IMR-90 (cell line): ENCODE results near the gene PTPRN2. TPM values are rescaled to one million over a fixed set of nuclear protein-coding genes. Genes with fewer than 3 reads are reported as not detected.

Experiments used
- ATAC-seq: fragments of 200-7000 bp; cut with Tn5 transposase; 2 replicates; pipeline ENCODE4 v1.9.1; 2020; ENCODE audit warnings: low read depth, mild to moderate bottlenecking, moderate library complexity
- BruUV-seq: library from RNA; stranded (reverse); fragments of 400-500 nt; replicated peaks from 2 replicates; lab custom pipeline; 2021; lab: Mats Ljungman, UMichigan
- CTCF ChIA-PET: fragments of 300-600 bp; formaldehyde crosslinking; extraction: SDS; loops from one replicate; lab custom pipeline; 2021; ENCODE audit warnings: antibody characterized with exemption; lab: Yijun Ruan, JAX
- POLR2A ChIA-PET: fragments of 300-600 bp; sonication (Branson Sonifier 250); formaldehyde crosslinking; loops from one replicate; lab custom pipeline; 2022; ENCODE audit warnings: antibody characterized with exemption; ENCODE audit not compliant: unreplicated experiment; lab: Charles Lee
- DNase-seq: peaks from one replicate; pipeline ENCODE4 v3.0.0; 2013
- H2AFZ ChIP-seq: replicated peaks from 2 replicates; pipeline ENCODE3; 2013; ENCODE audit warnings: low read length, mild to moderate bottlenecking; ENCODE audit not compliant: poor library complexity
- H2AK5ac ChIP-seq: 2 replicates; pipeline ENCODE4 v1.6.1; 2013; ENCODE audit warnings: low read depth, low read length, inconsistent platforms
- H2AK9ac ChIP-seq: replicated peaks from 2 replicates; pipeline ENCODE3; 2013; ENCODE audit warnings: mild to moderate bottlenecking, low read depth, low read length, moderate library complexity; ENCODE audit not compliant: poor library complexity
- H2BK120ac ChIP-seq: 2 replicates; pipeline ENCODE4 v1.6.1; 2013; ENCODE audit warnings: low read depth, low read length, inconsistent platforms
- H2BK15ac ChIP-seq: 3 replicates; pipeline ENCODE4 v1.6.1; 2013; ENCODE audit warnings: low read depth, low read length, inconsistent platforms
- H2BK20ac ChIP-seq: 2 replicates; pipeline ENCODE4 v1.6.1; 2013; ENCODE audit warnings: low read depth, mild to moderate bottlenecking, inconsistent platforms, low read length, moderate library complexity
- H2BK5ac ChIP-seq: 2 replicates; pipeline ENCODE4 v1.6.1; 2013; ENCODE audit warnings: mild to moderate bottlenecking, low read depth, low read length, inconsistent platforms; ENCODE audit not compliant: poor library complexity, severe bottlenecking
- H3K14ac ChIP-seq: replicated peaks from 2 replicates; pipeline ENCODE4 v1.6.1; 2013; ENCODE audit warnings: low read depth, low read length, inconsistent platforms
- H3K18ac ChIP-seq: 2 replicates; pipeline ENCODE4 v1.6.1; 2013; ENCODE audit warnings: low read depth, low read length, control low read depth
- H3K23ac ChIP-seq: 2 replicates; pipeline ENCODE4 v1.6.1; 2013; ENCODE audit warnings: low read depth, low read length, inconsistent platforms
- H3K27ac ChIP-seq: 2 replicates; pipeline ENCODE4 v1.5.1; 2013; ENCODE audit warnings: mild to moderate bottlenecking, control low read depth, low read length; ENCODE audit not compliant: insufficient read depth
- H3K27me3 ChIP-seq: 2 replicates; pipeline ENCODE4 v1.6.1; 2013; ENCODE audit warnings: low read length; ENCODE audit not compliant: control insufficient read depth, insufficient read depth
- H3K36me3 ChIP-seq: 2 replicates; pipeline ENCODE4 v1.6.1; 2013; ENCODE audit warnings: low read length, mixed read lengths; ENCODE audit not compliant: control insufficient read depth, insufficient read depth
- H3K4ac ChIP-seq: 2 replicates; pipeline ENCODE4 v1.6.1; 2013; ENCODE audit warnings: low read depth, low read length, inconsistent platforms
- H3K4me1 ChIP-seq: 2 replicates; pipeline ENCODE4 v1.6.1; 2013; ENCODE audit warnings: low read length, mixed read lengths; ENCODE audit not compliant: control insufficient read depth, insufficient read depth
- H3K4me2 ChIP-seq: 2 replicates; pipeline ENCODE4 v1.6.1; 2013; ENCODE audit warnings: low read depth, mild to moderate bottlenecking, control low read depth, low read length, moderate library complexity
- H3K4me3 ChIP-seq: 2 replicates; pipeline ENCODE4 v1.5.1; 2013; ENCODE audit warnings: low read depth, mild to moderate bottlenecking, control low read depth, low read length, moderate library complexity; ENCODE audit not compliant: insufficient read depth
- H3K56ac ChIP-seq: 2 replicates; pipeline ENCODE4 v1.6.1; 2013; ENCODE audit warnings: low read length, inconsistent platforms; ENCODE audit not compliant: insufficient read depth; ENCODE audit errors: extremely low read depth
- H3K79me1 ChIP-seq, 2 experiments: 2 replicates each; pipeline ENCODE4 v1.6.1; 2013; ENCODE audit warnings: low read length in 2 of 2, inconsistent platforms in 1 of 2, low read depth in 1 of 2
- H3K9ac ChIP-seq: 2 replicates; pipeline ENCODE4 v1.6.1; 2013; ENCODE audit warnings: low read depth, low read length, control low read depth
- H3K9me1 ChIP-seq: 2 replicates; pipeline ENCODE4 v1.6.1; 2013; ENCODE audit warnings: low read length, inconsistent platforms; ENCODE audit not compliant: insufficient read depth
- H3K9me3 ChIP-seq: 2 replicates; pipeline ENCODE4 v1.6.1; 2013; ENCODE audit warnings: low read length; ENCODE audit not compliant: control insufficient read depth, insufficient read depth
- H4K20me1 ChIP-seq: 2 replicates; pipeline ENCODE4 v1.6.1; 2013; ENCODE audit warnings: low read length, inconsistent platforms; ENCODE audit not compliant: insufficient read depth
- H4K5ac ChIP-seq: 2 replicates; pipeline ENCODE4 v1.6.1; 2013; ENCODE audit warnings: mild to moderate bottlenecking, low read depth, low read length, control low read depth
- H4K8ac ChIP-seq, 2 experiments: 2 replicates each; pipeline ENCODE4 v1.6.1; 2013; ENCODE audit warnings: low read depth in 2 of 2, low read length in 2 of 2, control low read depth in 1 of 2, inconsistent platforms in 1 of 2
- H4K91ac ChIP-seq: 2 replicates; pipeline ENCODE4 v1.6.1; 2013; ENCODE audit warnings: low read depth, low read length, inconsistent platforms; ENCODE audit not compliant: insufficient read depth
- CHD1 ChIP-seq: IDR thresholded peaks from 2 replicates; pipeline ENCODE4 v1.6.1; 2012; ENCODE audit warnings: low read depth, low read length, improper control_type of control experiment
- FOS ChIP-seq: fragments of 150-350 bp; IDR thresholded peaks from 2 replicates; pipeline ENCODE4 v1.6.1; 2016; ENCODE audit warnings: low read depth, low read length
- MAZ ChIP-seq: IDR thresholded peaks from 2 replicates; pipeline ENCODE4 v1.6.1; 2012; ENCODE audit warnings: low read depth, mild to moderate bottlenecking, low read length, improper control_type of control experiment, moderate library complexity, borderline replicate concordance
- MXI1 ChIP-seq: IDR thresholded peaks from 2 replicates; pipeline ENCODE4 v1.6.1; 2012; ENCODE audit warnings: low read depth, mild to moderate bottlenecking, low read length, moderate library complexity, borderline replicate concordance
- POLR2A ChIP-seq: IDR thresholded peaks from 2 replicates; pipeline ENCODE4 v1.6.1; 2012; ENCODE audit warnings: mild to moderate bottlenecking, low read depth, low read length
- RCOR1 ChIP-seq: IDR thresholded peaks from 2 replicates; pipeline ENCODE4 v1.6.1; 2012; ENCODE audit warnings: mild to moderate bottlenecking, low read length, improper control_type of control experiment; ENCODE audit not compliant: insufficient replicate concordance
- WGBS, 2 experiments: methylation state at CpG; one replicate each; pipeline versions ENCODE4 v1.1.5 to v1.1.7; 2013; ENCODE audit warnings: missing lambda C conversion rate in 2 of 2; ENCODE audit not compliant: insufficient read length in 1 of 2; ENCODE audit errors: extremely low coverage in 2 of 2; 5-methylcytosine and 5-hydroxymethylcytosine counted together
- dilution Hi-C: fragments of 300-500 bp; cut with HindIII; formaldehyde crosslinking; loops from one replicate; pipeline ENCODE4 v1.14.3; 2018; ENCODE audit warnings: low sequenced_read_pairs; ENCODE audit not compliant: unreplicated experiment
- in situ Hi-C: fragments of 300-500 bp; cut with MboI; formaldehyde crosslinking; loops from 3 replicates; pipeline ENCODE4 v1.14.3; 2019; ENCODE audit warnings: low sequenced_read_pairs, inconsistent platforms, mixed read lengths
- intact Hi-C: fragments of 100-400 bp; cut with micrococcal nuclease; formaldehyde crosslinking; loops from 2 replicates; pipeline ENCODE4 v1.10.0; 2022
- polyA plus RNA-seq, 3 experiments: library from polyadenylated mRNA; depleted of rRNA; stranded (reverse); fragments of >200 nt; gene quantifications; 2 replicates each; pipeline ENCODE4 v1.2.3, GENCODE V29; 2012; ENCODE audit warnings: low replicate concordance in 1 of 3
- total RNA-seq: library from RNA; depleted of rRNA; stranded (reverse); fragments of >200 nt; gene quantifications from 2 replicates; pipeline ENCODE4 v1.2.3, GENCODE V29; 2012

The PTPRN2 gene
- total and polyA plus RNA-seq, 2 of the 4 experiments (the other 2 are of a cell fraction) = 0.03 TPM; not detected in 1

- BruUV-seq = no TSS peak
- H3K4me2 ChIP-seq = no peak overlapping the region
- no peaks in the 10 kb centered on the region for H3K36me3 ChIP-seq
- H2AK5ac ChIP-seq = no peak overlapping the region
- H2AFZ ChIP-seq = no peak overlapping the region
- no peak overlapping the region for H2BK5ac ChIP-seq
- ChIA-PET CTCF (no interaction called here), POLR2A (no interaction called here)
- in situ Hi-C loops = no loop called here
- no peak overlapping the region for H2BK20ac ChIP-seq
- no peak overlapping the region for H3K23ac ChIP-seq
- no peaks in the 10 kb centered on the region for H3K9me1 ChIP-seq
- no peak overlapping the region for H4K8ac ChIP-seq
- H3K18ac ChIP-seq = no peak overlapping the region
- no peak overlapping the region for H2AK9ac ChIP-seq
- H3K56ac ChIP-seq = no peak overlapping the region
- no peak for TF ChIP-seq RCOR1
- TF ChIP-seq CHD1 = no peak
- no peak for TF ChIP-seq MAZ
- TF ChIP-seq FOS = no peak
- TF ChIP-seq POLR2A = no peak
- TF ChIP-seq MXI1 = no peak
- no peak overlapping the region for H3K14ac ChIP-seq
- no peak overlapping the region for H4K91ac ChIP-seq
- no peaks in the 10 kb centered on the region for H3K27me3 ChIP-seq
- H2BK120ac ChIP-seq = no peak overlapping the region
- H2BK15ac ChIP-seq = no peak overlapping the region
- no peaks in the 10 kb centered on the region for H3K4me1 ChIP-seq
- H3K4ac ChIP-seq = no peak overlapping the region
- H3K27ac ChIP-seq = no peak overlapping the region
- no peak overlapping the region for H3K4me3 ChIP-seq
- WGBS, 2 experiments = no CpG with 5 or more reads among the region's 4 CpGs
- no peak overlapping the region for H3K9ac ChIP-seq
- no peaks in the 10 kb centered on the region for H3K79me1 ChIP-seq
- intact Hi-C loops = no loop called here
- peaks cover 37% of the 10 kb centered on the region for H3K9me3 ChIP-seq
- dilution Hi-C loops = no loop called here
- no peak for DNase-seq
- ATAC-seq = no peak
- H4K5ac ChIP-seq = no peak overlapping the region
- no peaks in the 10 kb centered on the region for H4K20me1 ChIP-seq
Measured at GRCh38 chr7:158375034-158375433, 212.6 kb downstream of the PTPRN2 start.
